Retinal pigment epithelial cell (primary cell): Measurements from ENCODE around the gene LRRC27.

Source experiments
- DNase-seq: peaks from one replicate; pipeline ENCODE4 v3.0.0-alpha.2; 2010; ENCODE audit warnings: low read depth
- H3K4me3 ChIP-seq: 2 replicates; pipeline ENCODE4 v1.5.1; 2011; ENCODE audit warnings: mild to moderate bottlenecking, low read length, control low read depth, moderate library complexity
- CTCF ChIP-seq: conservative IDR thresholded peaks from 2 replicates; pipeline ENCODE4 v1.5.1; 2011; ENCODE audit warnings: low read depth, low read length, control low read depth, inconsistent platforms

LRRC27 gene

GRCh38 chr10:132303361-132304115 lies 28.5 kb upstream of the LRRC27 start:
- TF ChIP-seq CTCF, result no peak
- H3K4me3 ChIP-seq, result no peak overlapping the region

GRCh38 chr10:132304756-132305509 lies 27.1 kb upstream of the LRRC27 start:
- TF ChIP-seq CTCF, result no peak
- no peak for DNase-seq
- no peak overlapping the region for H3K4me3 ChIP-seq

More at GRCh38 chr10:132303361-132304115, 28.5 kb upstream of the LRRC27 start:
- DNase-seq, result no peak

GRCh38 chr10:132305654-132306342 lies 26.2 kb upstream of the LRRC27 start:
- TF ChIP-seq CTCF, result no peak
- no peak for DNase-seq
- no peak overlapping the region for H3K4me3 ChIP-seq

GRCh38 chr10:132306343-132306685 lies 25.7 kb upstream of the LRRC27 start:
- TF ChIP-seq CTCF, result no peak
- DNase-seq, result no peak
- no peak overlapping the region for H3K4me3 ChIP-seq

- peak overlapping the region; percentile 29 for H3K4me3 ChIP-seq
- no peak for TF ChIP-seq CTCF
- DNase-seq, result no peak
Measured at GRCh38 chr10:132306864-132307751, 24.9 kb upstream of the LRRC27 start.

- DNase-seq, result peak; percentile 38
- no peak for TF ChIP-seq CTCF
- H3K4me3 ChIP-seq, result peak within 1 kb of the TSS; percentile 66
Measured at GRCh38 chr10:132307823-132308586, 24.0 kb upstream of the LRRC27 start, which contains the start of gene STK32C. Gene STK32C (minus strand): TSS chr10:132307950. CDS start chr10:132307833, 117 bp downstream.
